ENCODE measurements around the gene WDR49.

- TF ChIP-seq, protein P1, sequence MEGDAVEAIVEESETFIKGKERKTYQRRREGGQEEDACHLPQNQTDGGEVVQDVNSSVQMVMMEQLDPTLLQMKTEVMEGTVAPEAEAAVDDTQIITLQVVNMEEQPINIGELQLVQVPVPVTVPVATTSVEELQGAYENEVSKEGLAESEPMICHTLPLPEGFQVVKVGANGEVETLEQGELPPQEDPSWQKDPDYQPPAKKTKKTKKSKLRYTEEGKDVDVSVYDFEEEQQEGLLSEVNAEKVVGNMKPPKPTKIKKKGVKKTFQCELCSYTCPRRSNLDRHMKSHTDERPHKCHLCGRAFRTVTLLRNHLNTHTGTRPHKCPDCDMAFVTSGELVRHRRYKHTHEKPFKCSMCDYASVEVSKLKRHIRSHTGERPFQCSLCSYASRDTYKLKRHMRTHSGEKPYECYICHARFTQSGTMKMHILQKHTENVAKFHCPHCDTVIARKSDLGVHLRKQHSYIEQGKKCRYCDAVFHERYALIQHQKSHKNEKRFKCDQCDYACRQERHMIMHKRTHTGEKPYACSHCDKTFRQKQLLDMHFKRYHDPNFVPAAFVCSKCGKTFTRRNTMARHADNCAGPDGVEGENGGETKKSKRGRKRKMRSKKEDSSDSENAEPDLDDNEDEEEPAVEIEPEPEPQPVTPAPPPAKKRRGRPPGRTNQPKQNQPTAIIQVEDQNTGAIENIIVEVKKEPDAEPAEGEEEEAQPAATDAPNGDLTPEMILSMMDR (IDR thresholded peaks at IDR 0.05), result no peak
- no peak for TF ChIP-seq POLR2AphosphoS5 (IDR thresholded peaks at IDR 0.05)
These were observed 185.7 kb downstream of the WDR49 start for GRCh38 chr3:167467848-167468611.

Measured in suprapubic skin (tissue), 3 donors.